Glutamatergic neuron (in vitro differentiated cells): ENCODE results near the gene PIK3R3. TPM values are rescaled to one million over a fixed set of nuclear protein-coding genes. Genes with fewer than 3 reads are reported as not detected.
"Not testable (repeated sequence)": the region's sequence is repeated elsewhere in the genome, so short reads cannot be mapped to it uniquely, and the experiment has no call there.

ENCODE experiments used
- DNase-seq: peaks from one replicate; pipeline ENCODE4 v3.0.0; 2022
- H3K27ac Mint-ChIP-seq: one replicate; pipeline ENCODE4 v1.8.0; 2020; ENCODE audit warnings: mild to moderate bottlenecking, mixed read lengths, inconsistent platforms; ENCODE audit not compliant: unreplicated experiment
- H3K27me3 Mint-ChIP-seq: one replicate; pipeline ENCODE4 v1.8.0; 2020; ENCODE audit warnings: mild to moderate bottlenecking, moderate library complexity, mixed read lengths, inconsistent platforms; ENCODE audit not compliant: unreplicated experiment
- H3K36me3 Mint-ChIP-seq: one replicate; pipeline ENCODE4 v1.8.0; 2020; ENCODE audit warnings: mild to moderate bottlenecking, mixed read lengths, inconsistent platforms; ENCODE audit not compliant: unreplicated experiment
- H3K4me1 Mint-ChIP-seq: one replicate; pipeline ENCODE4 v1.8.0; 2020; ENCODE audit warnings: mild to moderate bottlenecking, low read depth, mixed read lengths, inconsistent platforms; ENCODE audit not compliant: unreplicated experiment
- H3K4me3 Mint-ChIP-seq: one replicate; pipeline ENCODE4 v1.8.0; 2020; ENCODE audit warnings: mild to moderate bottlenecking, mixed read lengths, inconsistent platforms; ENCODE audit not compliant: unreplicated experiment
- H3K9me3 Mint-ChIP-seq: one replicate; pipeline ENCODE4 v1.8.0; 2020; ENCODE audit warnings: mild to moderate bottlenecking, moderate library complexity, mixed read lengths, inconsistent platforms; ENCODE audit not compliant: unreplicated experiment
- CTCF ChIP-seq: fragments of 200-600 bp; sonication (generic); IDR thresholded peaks from one replicate; pipeline ENCODE4 v1.5.0; 2021; ENCODE audit not compliant: partially characterized antibody, unreplicated experiment
- total RNA-seq: library from RNA; stranded (reverse); fragmentation: NEBNext Ultra II Directional; extraction: Animal tissue kit (Norgen Biotek cat#: 25700); gene quantifications from one replicate; pipeline ENCODE4 v1.2.1, GENCODE V29; 2021; ENCODE audit not compliant: unreplicated experiment

Gene PIK3R3
- total RNA-seq, 1 donor from 2014 or later, result 156 TPM

GRCh38 chr1:46058936-46059335 is 73.5 kb downstream of the PIK3R3 start:
- H3K4me1 Mint-ChIP-seq, result no peaks in the 10 kb centered on the region
- no peak overlapping the region for H3K27ac Mint-ChIP-seq
- H3K9me3 Mint-ChIP-seq, result peaks cover 3% of the 10 kb centered on the region
- H3K36me3 Mint-ChIP-seq, result peaks cover 31% of the 10 kb centered on the region
- H3K27me3 Mint-ChIP-seq, result peaks cover 18% of the 10 kb centered on the region
- DNase-seq, result no peak
- TF ChIP-seq CTCF, result no peak
- no peak overlapping the region for H3K4me3 Mint-ChIP-seq

- Mint-ChIP-seq H3K36me3 (peaks cover 31% of the 10 kb centered on the region), H3K9me3 (no peaks in the 10 kb centered on the region), H3K4me3 (no peak overlapping the region), H3K4me1 (no peaks in the 10 kb centered on the region), H3K27me3 (peaks cover 17% of the 10 kb centered on the region), H3K27ac (peak overlapping the region; percentile 66)
- no peak for TF ChIP-seq CTCF
- no peak for DNase-seq
These were observed 74.6 kb downstream of the PIK3R3 start for GRCh38 chr1:46057781-46058180.

- not testable (repeated sequence) for DNase-seq, H3K4me1 Mint-ChIP-seq, H3K9me3 Mint-ChIP-seq
- H3K36me3 Mint-ChIP-seq, result peaks cover 31% of the 10 kb centered on the region
- H3K4me3 Mint-ChIP-seq, result peak overlapping the region; percentile 39
- H3K27ac Mint-ChIP-seq, result peak overlapping the region; percentile 66
- H3K27me3 Mint-ChIP-seq, result peaks cover 17% of the 10 kb centered on the region
These were observed 75.2 kb downstream of the PIK3R3 start for GRCh38 chr1:46057215-46057614.

GRCh38 chr1:46056325-46056724 is 76.1 kb downstream of the PIK3R3 start:
- H3K9me3 Mint-ChIP-seq, result no peaks in the 10 kb centered on the region
- TF ChIP-seq CTCF, result no peak
- H3K4me1 Mint-ChIP-seq, result no peaks in the 10 kb centered on the region
- H3K27ac Mint-ChIP-seq, result no peak overlapping the region
- H3K4me3 Mint-ChIP-seq, result no peak overlapping the region
- peaks cover 26% of the 10 kb centered on the region for H3K36me3 Mint-ChIP-seq
- peaks cover 17% of the 10 kb centered on the region for H3K27me3 Mint-ChIP-seq
- no peak for DNase-seq

DNA sequence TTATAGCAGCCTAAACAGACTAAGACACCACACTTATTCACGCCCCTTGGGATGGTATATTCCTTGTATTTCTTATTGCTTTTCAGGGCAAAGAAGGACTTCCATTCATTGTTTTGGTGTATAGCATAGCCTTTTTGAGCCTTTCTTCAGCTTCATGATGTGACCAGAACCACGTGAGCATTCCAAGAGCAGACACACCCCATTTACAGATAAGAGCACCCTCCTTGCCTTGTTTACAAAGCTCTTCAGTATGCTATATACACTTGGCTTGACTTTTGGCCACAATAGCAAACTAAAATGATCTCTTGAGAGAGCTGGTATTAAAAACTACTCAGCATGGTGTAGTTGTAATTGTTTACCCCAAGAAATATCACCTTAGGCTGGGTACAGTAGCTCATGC is 78.7 kb downstream of the PIK3R3 start:
- Mint-ChIP-seq H3K4me1 (peaks cover 6% of the 10 kb centered on the region), H3K36me3 (peaks cover 13% of the 10 kb centered on the region), H3K4me3 (no peak overlapping the region), H3K27ac (no peak overlapping the region), H3K9me3 (no peaks in the 10 kb centered on the region), H3K27me3 (peaks cover 8% of the 10 kb centered on the region)
- no peak for TF ChIP-seq CTCF
- DNase-seq, result no peak

- H3K27ac Mint-ChIP-seq, result no peak overlapping the region
- peaks cover 3% of the 10 kb centered on the region for H3K27me3 Mint-ChIP-seq
- H3K4me3 Mint-ChIP-seq, result no peak overlapping the region
- no peak for DNase-seq
- no peak for TF ChIP-seq CTCF
- peaks cover 4% of the 10 kb centered on the region for H3K36me3 Mint-ChIP-seq
- H3K9me3 Mint-ChIP-seq, result peaks cover 4% of the 10 kb centered on the region
- H3K4me1 Mint-ChIP-seq, result peaks cover 16% of the 10 kb centered on the region
These were observed 88.3 kb downstream of the PIK3R3 start for GRCh38 chr1:46044116-46044515.
